Measurements from ENCODE around the gene MORC2. TPM values are rescaled to one million over a fixed set of nuclear protein-coding genes. Genes with fewer than 3 reads are reported as not detected.

MORC2 gene
- total and polyA plus RNA-seq, 4 donors = 11.9 to 24.7 (median 20.7) TPM

GRCh38 chr22:30944986-30945385, 23.6 kb downstream of the MORC2 start:
- H3K4me1 ChIP-seq (ENCODE audit: control insufficient read depth in 5 of 5, insufficient read depth in 5 of 5, low read length in 5 of 5) = peaks cover 0 to 1% (median 0%) of the 10 kb centered on the region in 5 donors
- H3K27ac ChIP-seq (ENCODE audit: low read depth in 1 of 2, low read length in 1 of 2) = no peak overlapping the region
- no peak overlapping the region for H3K4me3 ChIP-seq
- DNase-seq = no peak
- no peak for ATAC-seq (ENCODE audit: insufficient read depth, low FRiP score)
- peaks cover 52 to 75% (median 67%) of the 10 kb centered on the region in 4 donors for H3K36me3 ChIP-seq (ENCODE audit: control insufficient read depth in 4 of 4, insufficient read depth in 4 of 4, low read length in 4 of 4)
- WGBS, 2 donors = 95 to 96% methylated on average over 4 of the region's 4 CpGs
- TF ChIP-seq CTCF (IDR thresholded peaks at IDR 0.05; ENCODE audit: control extremely low read depth, extremely low read depth) = no peak
- peaks cover 0 to 2% (median 0%) of the 10 kb centered on the region in 4 donors for H3K9me3 ChIP-seq (ENCODE audit: control insufficient read depth in 4 of 4, insufficient read depth in 3 of 4, low read length in 3 of 4)
- H3K27me3 ChIP-seq (ENCODE audit: control insufficient read depth in 3 of 3, insufficient read depth in 3 of 3, low read length in 2 of 3) = no peaks in the 10 kb centered on the region
- H3K9ac ChIP-seq (ENCODE audit: insufficient read depth in 1 of 2, low read length in 2 of 2) = no peak overlapping the region

- ATAC-seq (ENCODE audit: insufficient read depth, low FRiP score) (no peak), DNase-seq (no peak)
- no peak overlapping the region for H3K4me3 ChIP-seq
- no peak for TF ChIP-seq CTCF (IDR thresholded peaks at IDR 0.05; ENCODE audit: control extremely low read depth, extremely low read depth)
- H3K4me1 ChIP-seq (ENCODE audit: control insufficient read depth in 5 of 5, insufficient read depth in 5 of 5, low read length in 5 of 5) = peaks cover 0 to 1% (median 0%) of the 10 kb centered on the region in 5 donors
- H3K9ac ChIP-seq (ENCODE audit: insufficient read depth in 1 of 2, low read length in 2 of 2) = no peak overlapping the region
- H3K27ac ChIP-seq (ENCODE audit: low read depth in 1 of 2, low read length in 1 of 2) = no peak overlapping the region
- H3K36me3 ChIP-seq (ENCODE audit: control insufficient read depth in 4 of 4, insufficient read depth in 4 of 4, low read length in 4 of 4) = peaks cover 57 to 70% (median 64%) of the 10 kb centered on the region in 4 donors
- H3K27me3 ChIP-seq (ENCODE audit: control insufficient read depth in 3 of 3, insufficient read depth in 3 of 3, low read length in 2 of 3) = no peaks in the 10 kb centered on the region
- H3K9me3 ChIP-seq (ENCODE audit: control insufficient read depth in 4 of 4, insufficient read depth in 3 of 4, low read length in 3 of 4) = peaks cover 0 to 2% (median 0%) of the 10 kb centered on the region in 4 donors
- WGBS, 2 donors = 41 to 64% methylated on average over 3 of the region's 3 CpGs
These were observed 25.2 kb downstream of the MORC2 start for GRCh38 chr22:30943368-30943767.

GRCh38 chr22:30941363-30941740, 27.2 kb downstream of the MORC2 start:
- H3K4me1 ChIP-seq (ENCODE audit: control insufficient read depth in 5 of 5, insufficient read depth in 5 of 5, low read length in 5 of 5) = no peaks in the 10 kb centered on the region
- no peak overlapping the region for H3K27ac ChIP-seq (ENCODE audit: low read depth in 1 of 2, low read length in 1 of 2)
- no peak overlapping the region for H3K9ac ChIP-seq (ENCODE audit: insufficient read depth in 1 of 2, low read length in 2 of 2)
- no peak for DNase-seq
- no peak for TF ChIP-seq CTCF (IDR thresholded peaks at IDR 0.05; ENCODE audit: control extremely low read depth, extremely low read depth)
- H3K4me3 ChIP-seq = no peak overlapping the region
- no peak for ATAC-seq (ENCODE audit: insufficient read depth, low FRiP score)
- H3K36me3 ChIP-seq (ENCODE audit: control insufficient read depth in 4 of 4, insufficient read depth in 4 of 4, low read length in 4 of 4) = peaks cover 66 to 76% (median 74%) of the 10 kb centered on the region in 4 donors
- WGBS, 2 donors = 84 to 89% methylated on average over 11 of the region's 11 CpGs
- no peaks in the 10 kb centered on the region for H3K27me3 ChIP-seq (ENCODE audit: control insufficient read depth in 3 of 3, insufficient read depth in 3 of 3, low read length in 2 of 3)
- peaks cover 0 to 2% (median 0%) of the 10 kb centered on the region in 4 donors for H3K9me3 ChIP-seq (ENCODE audit: control insufficient read depth in 4 of 4, insufficient read depth in 3 of 4, low read length in 3 of 4)

Measured in lung (tissue), 12 donors.